Naive B cell (primary cell): ENCODE measurements around the gene TMED8. TPM values are rescaled to one million over a fixed set of nuclear protein-coding genes. Genes with fewer than 3 reads are reported as not detected.
A peak's percentile ranks its signal among the peaks of the same experiment; 100 is the strongest.

Experiments
- ATAC-seq, 2 donors: fragments of 150-1000 bp; cut with Tn5 transposase; 2 replicates each; pipeline ENCODE4 v1.10.0; 2021; ENCODE audit warnings: low read depth in 2 of 2, mild to moderate bottlenecking in 2 of 2, moderate library complexity in 2 of 2
- DNase-seq: peaks from one replicate; pipeline ENCODE4 v3.0.0; 2022
- H3K27ac Mint-ChIP-seq, 6 donors: one replicate each; pipeline ENCODE4 v1.8.0; 2020 to 2022; ENCODE audit warnings: mild to moderate bottlenecking in 6 of 6, mixed read lengths in 6 of 6, moderate library complexity in 5 of 6, inconsistent platforms in 2 of 6
- H3K27me3 Mint-ChIP-seq, 3 donors: one replicate each; pipeline ENCODE4 v1.8.0; 2021 to 2022; ENCODE audit warnings: mixed read lengths in 3 of 3, mild to moderate bottlenecking in 1 of 3
- H3K36me3 Mint-ChIP-seq, 2 donors: one replicate each; pipeline ENCODE4 v1.8.0; 2020 to 2022; ENCODE audit warnings: mixed read lengths in 2 of 2, inconsistent platforms in 1 of 2, mild to moderate bottlenecking in 1 of 2
- H3K4me1 Mint-ChIP-seq, 3 donors: one replicate each; pipeline ENCODE4 v1.8.0; 2020 to 2022; ENCODE audit warnings: mixed read lengths in 3 of 3, inconsistent platforms in 1 of 3, mild to moderate bottlenecking in 1 of 3, moderate library complexity in 1 of 3
- H3K4me3 Mint-ChIP-seq, 8 donors: one replicate each; pipeline ENCODE4 v1.8.0; 2020 to 2022; ENCODE audit warnings: mild to moderate bottlenecking in 8 of 8, mixed read lengths in 8 of 8, moderate library complexity in 8 of 8, inconsistent platforms in 2 of 8
- H3K9me3 Mint-ChIP-seq, 7 donors: one replicate each; pipeline ENCODE4 v1.8.0; 2020 to 2022; ENCODE audit warnings: mixed read lengths in 7 of 7, mild to moderate bottlenecking in 5 of 7, inconsistent platforms in 2 of 7, moderate library complexity in 1 of 7
- polyA plus RNA-seq, 6 donors: library from polyadenylated mRNA; unstranded; fragments of 300-500 nt; fragmentation: Illumina TruSeq; gene quantifications; one replicate each; pipeline ENCODE4 v1.2.3, GENCODE V29; 2021; ENCODE audit warnings: low read depth in 6 of 6

TMED8 gene
- polyA plus RNA-seq, 6 donors from 2014 or later, result 2.3 to 25.0 (median 21.6) TPM

DNA sequence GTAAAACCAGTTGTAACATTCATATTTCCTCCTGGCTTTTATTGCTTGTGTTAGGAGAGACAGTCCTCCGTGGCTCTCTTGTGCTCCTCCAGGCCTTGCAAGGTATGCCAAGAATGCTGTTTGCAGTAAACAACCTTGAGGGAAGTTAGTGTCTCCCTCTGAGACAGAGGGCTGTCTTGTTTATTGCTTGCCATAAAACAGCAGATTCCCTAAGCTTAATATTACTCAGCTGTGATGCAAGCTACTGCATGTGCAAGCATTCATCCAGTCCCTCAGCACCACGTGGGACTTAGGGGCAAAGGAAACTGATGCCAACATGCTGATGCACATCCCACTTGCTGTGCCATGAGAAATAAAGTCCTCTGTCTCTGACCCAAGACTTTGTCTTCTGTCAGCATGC lies 62.9 kb downstream of the TMED8 start:
- ATAC-seq, result no peak
- no peaks in the 10 kb centered on the region for H3K9me3 Mint-ChIP-seq

DNA sequence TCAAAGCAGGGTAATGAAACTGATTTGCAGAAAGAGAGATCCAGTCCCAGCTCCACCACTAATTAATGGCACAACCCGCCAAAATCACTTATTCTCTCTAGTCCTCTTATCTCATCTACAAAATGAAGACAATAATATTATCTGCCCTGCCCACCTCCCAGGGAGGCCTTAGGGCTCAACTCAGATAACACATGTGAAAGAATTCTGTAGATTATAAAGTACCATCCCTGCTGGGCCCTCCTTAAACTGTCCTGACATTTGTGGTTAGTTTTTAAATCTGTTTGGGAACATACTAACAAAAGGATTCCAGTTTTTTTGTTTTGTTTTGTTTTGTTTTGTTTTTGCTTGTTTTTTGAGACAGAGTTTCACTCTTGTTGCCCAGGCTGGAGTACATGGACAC lies 63.5 kb downstream of the TMED8 start:
- ATAC-seq, result no peak
- no peak for DNase-seq
- Mint-ChIP-seq H3K36me3 (no peaks in the 10 kb centered on the region), H3K9me3 (no peaks in the 10 kb centered on the region), H3K4me3 (no peak overlapping the region), H3K4me1 (peaks cover 9 to 17% (median 11%) of the 10 kb centered on the region in 3 donors), H3K27ac (no peak overlapping the region), H3K27me3 (no peaks in the 10 kb centered on the region)

More for the DNA sequence above, 62.9 kb downstream of the TMED8 start:
- DNase-seq, result no peak
- Mint-ChIP-seq H3K4me3 (no peak overlapping the region), H3K27me3 (no peaks in the 10 kb centered on the region), H3K4me1 (peaks cover 3 to 11% (median 4%) of the 10 kb centered on the region in 3 donors), H3K36me3 (no peaks in the 10 kb centered on the region), H3K27ac (no peak overlapping the region)

DNA sequence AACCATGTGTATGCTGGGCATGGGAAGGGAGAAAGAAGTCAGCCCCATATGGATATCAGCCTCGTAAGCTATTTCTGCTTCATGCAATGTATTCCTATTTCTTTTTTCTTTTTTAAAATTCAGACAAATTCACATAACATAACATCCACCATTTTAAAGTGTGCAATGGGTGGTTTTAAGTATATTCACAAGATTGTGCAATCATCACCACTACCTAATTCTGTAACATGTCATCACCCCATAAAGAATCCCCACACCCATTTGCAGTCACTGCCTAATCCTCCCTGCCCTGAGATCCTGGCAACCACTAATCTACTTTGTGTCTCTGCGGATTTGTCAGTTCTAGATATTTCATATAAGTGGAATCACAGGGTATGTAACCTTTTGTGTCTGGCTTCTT lies 65.7 kb downstream of the TMED8 start:
- H3K27ac Mint-ChIP-seq, result peak overlapping the region in 1 of 6 donors; percentile 31
- no peaks in the 10 kb centered on the region for H3K27me3 Mint-ChIP-seq
- no peaks in the 10 kb centered on the region for H3K36me3 Mint-ChIP-seq
- ATAC-seq, result no peak
- H3K4me1 Mint-ChIP-seq, result peaks cover 9 to 24% (median 12%) of the 10 kb centered on the region in 3 donors
- H3K4me3 Mint-ChIP-seq, result no peak overlapping the region
- no peak for DNase-seq
- no peaks in the 10 kb centered on the region for H3K9me3 Mint-ChIP-seq

DNA sequence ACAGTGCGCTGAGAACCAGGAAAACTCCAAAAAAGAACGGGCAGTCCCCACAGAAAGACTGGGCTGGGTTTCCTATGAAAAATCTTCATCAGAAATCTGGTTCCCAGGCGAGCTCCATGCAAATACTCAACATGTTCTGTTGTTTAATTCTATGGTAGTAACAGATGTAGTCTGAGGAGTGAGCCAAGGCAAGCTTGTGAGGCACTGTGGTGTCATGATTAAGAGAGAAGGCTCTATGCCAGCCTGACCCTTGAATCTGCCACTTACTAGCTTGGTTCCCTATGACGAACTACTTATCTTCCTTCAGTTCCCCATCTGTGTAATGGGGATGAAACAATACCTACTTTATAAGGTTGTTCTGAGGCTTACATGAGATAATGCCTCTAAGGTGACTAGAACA lies 66.9 kb downstream of the TMED8 start:
- Mint-ChIP-seq H3K27me3 (no peaks in the 10 kb centered on the region), H3K36me3 (no peaks in the 10 kb centered on the region), H3K4me1 (peaks cover 9 to 18% (median 12%) of the 10 kb centered on the region in 3 donors), H3K4me3 (no peak overlapping the region), H3K9me3 (no peaks in the 10 kb centered on the region), H3K27ac (peak overlapping the region in 1 of 6 donors; percentile 53)
- DNase-seq, result no peak
- ATAC-seq, result no peak

DNA sequence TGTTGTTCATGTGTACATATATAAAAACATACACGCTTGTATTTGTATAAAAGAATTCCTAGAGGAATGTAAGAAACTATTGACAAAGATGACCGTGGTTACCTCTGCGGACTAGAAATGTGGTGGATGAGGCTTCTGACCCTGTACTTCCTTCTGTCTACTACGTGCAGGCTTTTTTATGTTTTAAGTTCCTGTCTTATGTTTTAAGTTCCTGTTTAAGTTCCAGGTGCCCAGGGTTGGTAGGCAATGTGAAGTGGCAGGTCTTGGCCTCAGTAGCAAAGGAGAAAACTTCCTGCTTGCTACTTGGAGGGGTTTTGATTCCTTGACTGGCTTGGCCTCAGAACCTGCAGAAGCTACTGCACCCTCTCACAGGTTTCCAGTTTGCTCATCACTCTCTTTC lies 67.8 kb downstream of the TMED8 start:
- ATAC-seq (peak; percentile 74 to 76), DNase-seq (peak; percentile 20)
- Mint-ChIP-seq H3K36me3 (no peaks in the 10 kb centered on the region), H3K4me1 (peaks cover 9 to 18% (median 12%) of the 10 kb centered on the region in 3 donors), H3K9me3 (no peaks in the 10 kb centered on the region), H3K27ac (peak overlapping the region in 3 of 6 donors; percentile 3 to 69 (median 28)), H3K4me3 (no peak overlapping the region), H3K27me3 (no peaks in the 10 kb centered on the region)

DNA sequence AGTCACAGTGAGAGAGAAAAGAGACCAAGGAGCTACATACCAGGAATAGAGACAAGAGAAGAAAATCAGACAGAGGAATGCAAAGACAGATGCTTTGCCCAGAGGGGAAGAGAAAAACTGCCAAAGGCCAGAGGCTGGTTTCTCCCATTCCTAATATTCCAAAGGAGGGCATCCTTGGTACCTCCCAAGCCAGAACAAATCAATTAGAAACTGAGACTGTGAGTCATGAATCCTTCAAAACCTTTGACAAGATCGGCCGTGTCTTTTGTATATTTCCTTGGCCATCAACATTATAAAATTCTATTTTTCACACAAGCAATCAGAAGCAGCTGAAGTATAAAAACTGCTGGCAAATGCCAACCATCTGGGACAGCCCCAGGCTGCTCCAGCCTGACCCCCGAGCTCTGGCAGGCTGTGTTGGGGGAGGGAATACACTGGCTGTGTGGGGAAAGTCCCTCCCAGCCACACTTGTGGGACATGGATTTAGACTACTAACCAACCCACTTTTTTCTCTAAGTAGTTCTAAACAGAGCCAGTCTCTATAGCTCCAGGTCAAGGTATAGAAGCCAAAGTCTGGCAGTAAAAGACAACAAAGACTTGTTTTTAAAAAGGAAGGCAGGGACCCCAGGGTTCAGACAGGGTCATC lies 69.9 kb downstream of the TMED8 start:
- Mint-ChIP-seq H3K27me3 (no peaks in the 10 kb centered on the region), H3K4me1 (peaks cover 9 to 18% (median 12%) of the 10 kb centered on the region in 3 donors), H3K4me3 (no peak overlapping the region), H3K27ac (peak overlapping the region in 1 of 6 donors; percentile 67), H3K36me3 (peaks cover 6 to 7% of the 10 kb centered on the region in 2 donors), H3K9me3 (no peaks in the 10 kb centered on the region)
- ATAC-seq (no peak), DNase-seq (no peak)

DNA sequence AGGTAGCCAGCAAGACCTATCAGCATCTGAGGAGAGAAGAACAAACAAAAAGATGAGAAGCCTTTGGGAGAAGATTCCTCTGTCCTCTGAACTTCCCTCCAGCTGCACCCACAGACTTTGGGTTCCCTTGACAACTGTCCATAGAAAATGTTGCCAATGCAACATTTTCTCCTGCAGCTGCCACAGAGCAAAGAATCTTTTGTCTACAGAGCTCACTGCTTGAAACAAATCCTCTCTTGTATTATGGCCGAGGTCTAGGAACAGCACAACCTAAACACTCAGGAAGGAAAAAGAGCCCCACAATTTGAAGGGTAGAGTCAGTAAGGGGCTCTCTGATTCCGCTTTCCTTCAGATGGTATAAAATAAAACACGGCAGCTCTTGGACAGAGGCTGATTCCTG lies 70.5 kb downstream of the TMED8 start:
- no peak for DNase-seq
- no peak for ATAC-seq
- no peaks in the 10 kb centered on the region for H3K9me3 Mint-ChIP-seq
- peaks cover 9 to 20% (median 12%) of the 10 kb centered on the region in 3 donors for H3K4me1 Mint-ChIP-seq
- H3K27ac Mint-ChIP-seq, result no peak overlapping the region
- no peak overlapping the region for H3K4me3 Mint-ChIP-seq
- no peaks in the 10 kb centered on the region for H3K27me3 Mint-ChIP-seq
- peaks cover 6 to 7% of the 10 kb centered on the region in 2 donors for H3K36me3 Mint-ChIP-seq

DNA sequence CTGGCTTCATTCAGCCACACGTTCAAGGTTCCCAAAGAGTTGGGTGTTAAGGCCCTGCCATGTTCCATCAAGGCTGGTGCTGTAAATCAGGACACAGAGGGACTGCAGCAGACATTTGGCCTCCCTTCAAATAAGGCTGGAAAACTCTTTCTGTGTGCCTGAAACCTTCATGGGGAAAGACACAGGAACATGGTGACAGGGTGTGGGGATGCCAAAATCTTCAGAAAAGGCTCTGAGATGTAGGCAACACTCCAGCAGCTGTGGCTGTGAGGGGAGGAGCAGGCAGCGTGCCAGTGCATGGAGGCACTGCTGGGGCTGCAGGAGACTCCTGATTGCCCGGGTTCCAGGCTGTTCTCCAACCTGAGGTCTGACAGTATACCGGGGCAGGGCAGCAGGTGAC lies 71.2 kb downstream of the TMED8 start:
- ATAC-seq, result no peak
- H3K36me3 Mint-ChIP-seq, result peaks cover 6 to 7% of the 10 kb centered on the region in 2 donors
- DNase-seq, result no peak
- H3K27me3 Mint-ChIP-seq, result no peaks in the 10 kb centered on the region
- no peak overlapping the region for H3K27ac Mint-ChIP-seq
- H3K9me3 Mint-ChIP-seq, result no peaks in the 10 kb centered on the region
- H3K4me1 Mint-ChIP-seq, result peaks cover 9 to 23% (median 12%) of the 10 kb centered on the region in 3 donors
- H3K4me3 Mint-ChIP-seq, result no peak overlapping the region

DNA sequence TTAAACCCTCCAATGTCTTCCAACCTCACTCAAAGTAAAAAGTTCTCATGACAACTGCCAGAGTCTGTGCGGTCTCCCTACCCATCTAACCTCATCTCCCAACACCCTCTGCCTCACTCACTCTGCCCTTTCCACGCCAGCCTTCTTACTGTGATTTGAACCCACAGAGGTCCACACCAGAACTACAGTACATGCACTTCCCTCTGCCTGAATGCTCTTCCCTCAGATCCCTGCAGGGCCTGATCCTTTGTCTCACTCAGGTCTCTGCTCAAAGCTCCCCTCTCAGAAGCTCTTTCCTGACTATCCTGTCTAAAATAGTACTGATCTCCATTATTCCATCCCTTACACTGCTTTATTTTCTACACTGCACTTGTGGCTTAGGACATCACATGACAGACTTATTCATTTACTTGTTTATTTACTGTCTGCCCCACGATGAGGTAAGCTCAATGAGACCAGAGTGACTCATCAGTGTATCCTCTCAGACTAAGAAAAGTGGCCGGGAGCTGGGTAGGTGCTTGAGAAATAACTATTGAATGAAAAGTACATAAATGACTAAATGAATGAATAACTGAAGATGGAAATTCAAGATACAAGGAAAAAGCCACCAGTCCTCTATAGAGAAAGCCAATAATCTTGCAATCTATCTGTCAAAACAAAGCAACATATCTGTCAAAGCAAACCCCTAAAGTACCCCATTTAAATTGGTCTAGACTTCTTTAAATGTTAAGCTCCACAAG lies 73.3 kb downstream of the TMED8 start:
- H3K9me3 Mint-ChIP-seq, result no peaks in the 10 kb centered on the region
- no peaks in the 10 kb centered on the region for H3K27me3 Mint-ChIP-seq
- no peak for ATAC-seq
- DNase-seq, result no peak
- peaks cover 6 to 10% of the 10 kb centered on the region in 2 donors for H3K36me3 Mint-ChIP-seq
- no peak overlapping the region for H3K4me3 Mint-ChIP-seq
- peak overlapping the region in 2 of 6 donors; percentile 6 to 67 for H3K27ac Mint-ChIP-seq
- H3K4me1 Mint-ChIP-seq, result peaks cover 2 to 15% (median 3%) of the 10 kb centered on the region in 3 donors

DNA sequence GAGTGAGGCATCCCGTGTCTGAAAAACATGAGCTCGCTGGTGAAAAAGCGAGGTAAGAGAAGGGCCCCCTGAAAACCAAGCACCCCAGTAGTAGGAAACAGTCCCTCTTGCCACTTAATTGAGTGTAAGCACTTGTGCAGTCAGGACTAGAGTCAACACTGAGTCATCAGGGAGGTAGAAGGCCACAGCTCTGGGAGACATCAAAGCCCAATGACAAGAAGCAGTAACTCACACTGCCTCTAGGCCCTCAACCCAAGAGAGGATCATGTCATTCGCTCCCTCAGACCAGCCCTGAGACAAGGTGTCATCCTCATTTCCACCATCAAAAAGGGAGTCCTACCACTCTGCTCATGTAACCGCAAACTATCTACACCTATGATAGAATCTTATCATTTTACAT lies 74.0 kb downstream of the TMED8 start:
- no peak overlapping the region for H3K4me3 Mint-ChIP-seq
- DNase-seq, result no peak
- H3K36me3 Mint-ChIP-seq, result peaks cover 8 to 16% of the 10 kb centered on the region in 2 donors
- no peaks in the 10 kb centered on the region for H3K9me3 Mint-ChIP-seq
- H3K27me3 Mint-ChIP-seq, result no peaks in the 10 kb centered on the region
- peaks cover 0 to 11% (median 0%) of the 10 kb centered on the region in 3 donors for H3K4me1 Mint-ChIP-seq
- H3K27ac Mint-ChIP-seq, result no peak overlapping the region
- no peak for ATAC-seq

DNA sequence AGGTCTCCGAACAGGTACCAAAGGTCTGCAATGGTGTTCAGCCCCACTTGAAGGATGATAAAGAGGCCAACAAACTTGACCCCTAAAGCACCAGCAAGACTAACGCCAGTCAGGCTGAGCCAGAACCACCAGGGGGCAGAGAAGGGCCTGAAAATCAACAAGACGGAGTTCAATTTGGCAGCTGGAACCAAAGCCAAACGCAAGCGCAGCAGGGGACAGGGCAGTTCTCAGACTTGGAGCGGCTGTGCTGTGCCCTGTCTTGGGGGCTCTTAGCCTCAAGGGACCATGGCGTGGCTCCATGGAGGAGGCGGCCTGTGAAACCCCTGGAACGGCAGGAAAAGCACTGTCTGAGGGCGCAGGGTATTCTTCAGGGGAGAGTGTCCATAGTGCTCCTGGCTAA lies 75.8 kb downstream of the TMED8 start:
- Mint-ChIP-seq H3K4me3 (no peak overlapping the region), H3K36me3 (peaks cover 22 to 32% of the 10 kb centered on the region in 2 donors), H3K27me3 (no peaks in the 10 kb centered on the region), H3K27ac (no peak overlapping the region), H3K4me1 (peaks cover 0 to 5% (median 0%) of the 10 kb centered on the region in 3 donors), H3K9me3 (no peaks in the 10 kb centered on the region)
- peak; percentile 55 for DNase-seq
- ATAC-seq, result peak; percentile 64 to 73

DNA sequence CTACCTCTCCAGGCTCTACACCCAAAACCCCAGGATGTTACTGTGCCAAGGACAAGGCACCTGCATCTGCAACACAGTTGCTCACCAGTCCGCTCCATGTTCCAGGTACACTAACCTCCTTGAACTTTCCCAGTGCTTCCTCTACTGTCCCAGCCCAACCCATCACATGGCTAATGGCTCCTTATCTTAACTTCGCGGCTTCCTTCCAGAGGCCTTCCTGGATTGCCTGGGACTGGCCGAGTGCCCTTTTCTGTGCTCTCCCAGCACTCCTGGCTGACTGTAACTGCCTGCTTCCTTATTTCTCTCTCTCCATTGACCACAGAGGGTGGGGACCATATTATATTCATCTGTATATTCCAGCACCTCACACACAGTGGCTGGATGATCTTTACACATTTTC lies 77.1 kb downstream of the TMED8 start:
- peaks cover 26 to 38% of the 10 kb centered on the region in 2 donors for H3K36me3 Mint-ChIP-seq
- DNase-seq (no peak), ATAC-seq (no peak)
- H3K4me1 Mint-ChIP-seq, result peaks cover 0 to 5% (median 0%) of the 10 kb centered on the region in 3 donors
- H3K9me3 Mint-ChIP-seq, result no peaks in the 10 kb centered on the region
- peak overlapping the region in 2 of 6 donors; percentile 6 to 24 for H3K27ac Mint-ChIP-seq
- no peaks in the 10 kb centered on the region for H3K27me3 Mint-ChIP-seq
- no peak overlapping the region for H3K4me3 Mint-ChIP-seq

DNA sequence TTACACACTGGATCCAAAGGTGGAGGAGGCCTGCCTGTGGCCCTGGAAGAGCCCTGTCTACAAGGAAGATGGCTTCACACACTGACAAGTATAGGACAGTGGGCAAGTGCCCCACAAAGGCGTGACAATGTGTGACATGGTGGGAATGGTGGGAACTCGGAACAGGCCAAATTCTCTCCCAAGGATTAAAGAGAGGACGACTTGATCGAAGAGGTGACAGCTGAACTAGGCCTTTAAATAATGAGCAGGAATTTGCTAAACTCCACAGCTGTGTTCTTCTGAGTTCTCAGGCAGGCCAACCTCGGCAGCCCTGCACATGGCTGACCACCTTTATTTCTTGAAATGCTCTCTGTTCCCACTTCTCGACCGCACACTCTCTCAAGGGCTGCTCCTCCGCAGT lies 80.0 kb downstream of the TMED8 start:
- no peaks in the 10 kb centered on the region for H3K9me3 Mint-ChIP-seq
- no peaks in the 10 kb centered on the region for H3K27me3 Mint-ChIP-seq
- peaks cover 20 to 31% of the 10 kb centered on the region in 2 donors for H3K36me3 Mint-ChIP-seq
- DNase-seq, result no peak
- peaks cover 0 to 5% (median 0%) of the 10 kb centered on the region in 3 donors for H3K4me1 Mint-ChIP-seq
- no peak overlapping the region for H3K4me3 Mint-ChIP-seq
- ATAC-seq, result no peak
- H3K27ac Mint-ChIP-seq, result peak overlapping the region in 1 of 6 donors; percentile 20

DNA sequence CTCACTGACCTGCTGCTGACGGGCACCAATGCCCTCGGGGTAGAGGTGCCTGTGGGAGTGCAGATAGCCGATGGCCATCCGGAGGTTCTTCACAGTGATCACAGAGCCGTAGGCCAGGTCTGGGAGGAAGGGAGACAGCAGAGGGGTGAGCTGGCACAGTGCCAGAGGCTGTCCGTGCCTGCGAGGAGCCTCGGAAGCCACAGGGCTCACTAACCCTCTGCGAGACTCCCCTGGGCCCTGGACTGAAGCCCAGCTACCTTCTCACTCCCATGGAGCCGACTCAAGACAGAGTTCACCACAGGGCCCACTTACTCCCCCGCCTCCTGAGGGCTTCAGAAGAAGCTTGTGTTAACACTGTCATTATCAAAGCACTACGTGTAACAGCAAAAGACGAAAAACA lies 80.7 kb downstream of the TMED8 start:
- H3K27ac Mint-ChIP-seq, result no peak overlapping the region
- no peak overlapping the region for H3K4me3 Mint-ChIP-seq
- DNase-seq (no peak), ATAC-seq (no peak)
- H3K27me3 Mint-ChIP-seq, result no peaks in the 10 kb centered on the region
- H3K36me3 Mint-ChIP-seq, result peaks cover 20 to 31% of the 10 kb centered on the region in 2 donors
- peaks cover 0 to under 1% (median 0%) of the 10 kb centered on the region in 3 donors for H3K4me1 Mint-ChIP-seq
- H3K9me3 Mint-ChIP-seq, result no peaks in the 10 kb centered on the region
